Tibial artery (tissue), 4 donors: ENCODE measurements around the gene KAT8.

Source experiments
- DNase-seq, 2 donors: peaks; one replicate each; pipeline ENCODE4 v3.0.0-alpha.2; 2019
- H3K27ac ChIP-seq, 2 donors: fragments of 200-600 bp; sonication (generic) in 1 of 2; 1 replicate in 1 of 2; 2 replicates in 1 of 2; pipeline ENCODE4 v1.5.1; 2018 to 2019; ENCODE audit warnings: mild to moderate bottlenecking in 1 of 2
- H3K27me3 ChIP-seq, 2 donors: fragments of 200-600 bp; sonication (generic) in 1 of 2; one replicate each; pipeline versions ENCODE4 v1.5.1 to v1.6.0; 2016 to 2019
- H3K36me3 ChIP-seq, 3 donors: fragments of 200-600 bp; sonication (generic) in 2 of 3; one replicate each; pipeline ENCODE4 v1.5.1; 2016 to 2019; ENCODE audit warnings: mild to moderate bottlenecking in 2 of 3
- H3K4me1 ChIP-seq, 4 donors: fragments of 200-600 bp; sonication (generic) in 2 of 4; 1 replicate in 3 of 4; 2 replicates in 1 of 4; pipeline ENCODE4 v1.5.1; 2016 to 2019
- H3K4me3 ChIP-seq, 2 donors: fragments of 200-600 bp; sonication (generic) in 1 of 2; 1 replicate in 1 of 2; 2 replicates in 1 of 2; pipeline ENCODE4 v1.5.1; 2018 to 2019; ENCODE audit warnings: mild to moderate bottlenecking in 2 of 2
- H3K9me3 ChIP-seq, 3 donors: fragments of 200-600 bp; sonication (generic) in 1 of 3; one replicate each; pipeline ENCODE4 v1.5.1; 2016 to 2019
- CTCF ChIP-seq, 2 experiments: fragments of 200-600 bp in 1 of 2; fragments of 450-650 bp in 1 of 2; IDR thresholded peaks; one replicate each; pipeline ENCODE4 v1.5.1; 2017 to 2019; ENCODE audit warnings: antibody characterized with exemption in 2 of 2, mild to moderate bottlenecking in 1 of 2, moderate library complexity in 1 of 2
- intact Hi-C: fragments of 100-400 bp; cut with DNase I; formaldehyde crosslinking; loops from one replicate; pipeline ENCODE4 v1.15.0; 2023; ENCODE audit warnings: low total_unique reads

KAT8 gene

GRCh38 chr16:31084584-31085302 lies 32.7 kb upstream of the KAT8 start:
- H3K36me3 ChIP-seq = peaks cover 15 to 98% (median 80%) of the 10 kb centered on the region in 3 donors
- DNase-seq = no peak
- intact Hi-C loops = no loop called here
- H3K9me3 ChIP-seq = no peaks in the 10 kb centered on the region
- peaks cover 0 to 12% (median 7%) of the 10 kb centered on the region in 4 donors for H3K4me1 ChIP-seq
- no peak for TF ChIP-seq CTCF (IDR thresholded peaks at IDR 0.05)
- H3K27me3 ChIP-seq = no peaks in the 10 kb centered on the region
- H3K27ac ChIP-seq = no peak overlapping the region
- no peak overlapping the region for H3K4me3 ChIP-seq

DNA sequence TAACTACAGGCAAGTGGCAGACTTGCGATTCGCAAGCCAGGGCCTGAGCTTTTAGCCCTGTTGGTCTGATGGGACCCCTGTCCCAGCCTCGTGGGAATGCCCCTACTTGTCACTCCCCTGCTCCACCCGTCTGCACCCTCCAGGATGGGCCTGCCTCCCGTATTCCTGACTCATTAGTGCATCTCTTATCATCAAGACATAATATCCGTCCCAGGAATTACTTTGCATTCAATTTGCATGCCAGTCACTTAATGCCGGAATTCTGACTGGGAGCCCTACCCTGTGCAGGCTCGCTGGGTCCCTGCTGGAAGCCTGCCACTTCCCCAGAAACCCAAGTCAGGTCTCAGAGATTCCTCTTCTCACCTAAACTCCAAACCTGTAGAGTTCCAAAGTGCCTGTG lies 32.1 kb upstream of the KAT8 start:
- intact Hi-C loops = no loop called here
- no peak for DNase-seq
- Histone ChIP-seq H3K36me3 (peaks cover 10 to 97% (median 75%) of the 10 kb centered on the region in 3 donors), H3K27ac (no peak overlapping the region), H3K4me3 (no peak overlapping the region), H3K4me1 (peaks cover 0 to 12% (median 7%) of the 10 kb centered on the region in 4 donors), H3K9me3 (no peaks in the 10 kb centered on the region), H3K27me3 (no peaks in the 10 kb centered on the region)
- no peak for TF ChIP-seq CTCF (IDR thresholded peaks at IDR 0.05)

DNA sequence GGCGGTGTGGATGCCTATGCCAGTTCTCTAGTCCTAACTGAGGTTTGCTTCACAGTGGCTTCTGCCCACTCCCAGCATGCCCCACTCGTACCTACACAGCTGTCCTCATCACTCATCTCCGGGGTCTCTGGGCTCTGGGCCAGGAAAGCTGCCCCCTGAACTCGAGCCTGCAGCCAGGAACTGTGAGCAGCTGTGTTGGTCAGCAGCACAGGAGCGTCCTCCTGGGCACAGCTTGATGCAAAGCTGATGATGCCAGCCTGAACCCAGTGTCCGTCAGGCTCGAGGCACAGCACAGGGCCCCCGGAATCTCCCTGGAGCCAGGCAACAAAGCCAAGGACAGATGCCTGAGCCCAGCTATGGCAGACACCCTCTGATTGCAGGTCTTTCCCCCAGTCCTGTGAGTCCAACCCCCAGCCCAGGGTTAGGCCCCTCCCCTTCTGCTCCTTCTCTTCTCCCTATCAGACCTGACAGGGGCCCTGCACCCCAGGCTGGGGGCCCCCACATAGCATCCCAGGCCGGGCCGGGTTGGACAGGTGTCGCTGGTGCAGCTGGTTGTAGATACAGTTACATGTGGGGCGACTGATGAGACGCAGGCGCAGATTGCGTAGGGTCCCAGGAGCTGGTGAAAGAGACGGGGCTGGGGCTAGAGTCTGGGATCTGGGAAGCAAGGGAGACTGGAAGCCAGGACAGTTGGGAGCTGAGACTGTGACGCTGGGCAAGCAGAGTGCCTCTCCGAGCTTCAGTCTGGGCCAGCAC lies 31.4 kb upstream of the KAT8 start:
- intact Hi-C loops = no loop called here
- Histone ChIP-seq H3K9me3 (no peaks in the 10 kb centered on the region), H3K27me3 (no peaks in the 10 kb centered on the region), H3K4me3 (no peak overlapping the region), H3K36me3 (peaks cover 7 to 97% (median 75%) of the 10 kb centered on the region in 3 donors), H3K4me1 (peaks cover 0 to 12% (median 7%) of the 10 kb centered on the region in 4 donors), H3K27ac (no peak overlapping the region)
- no peak for DNase-seq
- no peak for TF ChIP-seq CTCF (IDR thresholded peaks at IDR 0.05)

DNA sequence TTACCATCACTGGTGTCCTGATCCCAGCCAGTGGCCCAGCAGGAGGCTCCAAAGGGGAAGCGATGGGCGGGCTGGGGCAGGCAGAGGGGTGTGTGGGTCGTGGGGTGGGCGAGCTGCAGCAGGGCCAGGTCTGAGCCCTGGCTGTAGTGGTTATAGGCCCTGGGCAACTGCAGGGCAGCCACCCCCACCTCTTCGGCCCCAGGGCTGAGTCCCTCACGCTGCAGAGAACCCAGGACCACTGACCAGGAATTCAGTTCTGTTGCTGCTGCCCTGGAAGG lies 30.9 kb upstream of the KAT8 start:
- Histone ChIP-seq H3K4me1 (peaks cover 0 to 10% (median 6%) of the 10 kb centered on the region in 4 donors), H3K36me3 (peaks cover 3 to 97% (median 74%) of the 10 kb centered on the region in 3 donors), H3K9me3 (no peaks in the 10 kb centered on the region), H3K4me3 (no peak overlapping the region), H3K27ac (no peak overlapping the region), H3K27me3 (no peaks in the 10 kb centered on the region)
- intact Hi-C loops = no loop called here
- no peak for TF ChIP-seq CTCF (IDR thresholded peaks at IDR 0.05)
- no peak for DNase-seq

- Histone ChIP-seq H3K27me3 (no peaks in the 10 kb centered on the region), H3K36me3 (peaks cover 3 to 88% (median 72%) of the 10 kb centered on the region in 3 donors), H3K9me3 (no peaks in the 10 kb centered on the region), H3K27ac (no peak overlapping the region), H3K4me1 (peaks cover 0 to under 1% (median under 1%) of the 10 kb centered on the region in 4 donors), H3K4me3 (no peak overlapping the region)
- no peak for DNase-seq
- intact Hi-C loops = no loop called here
- TF ChIP-seq CTCF (IDR thresholded peaks at IDR 0.05) = no peak
These were observed 30.0 kb upstream of the KAT8 start for GRCh38 chr16:31087481-31087880.
